C4-2B (cell line): ENCODE measurements around the gene ZNF580.

ENCODE experiments used
- H3K27ac ChIP-seq: fragments of 450-650 bp; 2 replicates; pipeline ENCODE4 v1.5.1; 2017
- ZFX ChIP-seq: fragments of 450-650 bp; IDR thresholded peaks from 2 replicates; pipeline ENCODE4 v1.6.1; 2017
- TF ChIP-seq, protein P1 (sequence below): fragments of 450-650 bp; conservative IDR thresholded peaks from 2 replicates; pipeline ENCODE4 v1.5.1; 2017; ENCODE audit warnings: mild to moderate bottlenecking

ZNF580 gene, protein sequence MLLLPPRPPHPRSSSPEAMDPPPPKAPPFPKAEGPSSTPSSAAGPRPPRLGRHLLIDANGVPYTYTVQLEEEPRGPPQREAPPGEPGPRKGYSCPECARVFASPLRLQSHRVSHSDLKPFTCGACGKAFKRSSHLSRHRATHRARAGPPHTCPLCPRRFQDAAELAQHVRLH

DNA sequence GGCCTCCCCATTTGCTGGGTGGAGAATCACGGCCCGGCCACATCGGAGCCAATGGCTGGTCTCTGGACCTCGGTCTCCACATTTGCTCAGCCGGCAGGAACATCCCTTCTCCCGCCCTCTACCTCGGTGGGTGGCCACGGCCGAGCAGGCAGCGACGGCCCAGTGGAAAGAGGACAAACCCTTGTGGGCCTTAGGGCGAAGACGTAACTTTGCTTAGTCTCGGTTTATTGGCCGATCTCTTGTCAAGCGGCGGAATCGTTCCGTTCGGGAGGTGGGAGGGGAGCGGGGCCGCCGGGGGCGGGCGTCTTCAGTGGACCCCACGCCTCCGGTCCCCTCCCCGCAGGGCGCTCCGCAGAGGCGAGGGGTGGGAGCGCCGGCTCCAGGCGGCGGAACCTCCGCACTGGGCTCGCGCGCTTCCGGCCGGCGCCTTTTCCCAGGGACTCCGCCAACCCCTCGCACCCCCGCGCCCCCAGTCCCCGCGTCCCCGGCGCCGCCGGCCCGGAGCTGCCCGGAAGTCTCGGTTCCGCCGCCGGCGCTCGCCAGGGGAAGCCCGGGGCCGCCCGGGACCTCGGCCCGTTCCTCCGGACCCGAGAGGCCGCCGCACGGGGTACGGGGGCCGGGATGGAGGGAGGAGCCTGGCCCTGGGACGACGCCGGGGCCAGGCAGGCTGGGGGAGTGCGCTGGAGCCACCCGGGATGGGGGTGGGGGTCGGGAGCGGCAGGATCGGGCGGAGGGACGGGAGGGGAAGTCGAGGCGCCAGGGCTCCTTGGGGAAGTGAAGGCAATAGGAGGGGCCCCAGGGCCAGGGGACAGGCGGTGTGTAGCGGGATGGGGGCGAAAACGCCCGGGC, at the start of gene ZNF580:
Gene ZNF580 (plus strand): TSS at position 426 of the 849 bp plus-strand sequence. CDS start 1,507 bp downstream, outside the sequence.
- H3K27ac ChIP-seq = peak within 1 kb of the TSS; percentile 93
- TF ChIP-seq, protein P1, sequence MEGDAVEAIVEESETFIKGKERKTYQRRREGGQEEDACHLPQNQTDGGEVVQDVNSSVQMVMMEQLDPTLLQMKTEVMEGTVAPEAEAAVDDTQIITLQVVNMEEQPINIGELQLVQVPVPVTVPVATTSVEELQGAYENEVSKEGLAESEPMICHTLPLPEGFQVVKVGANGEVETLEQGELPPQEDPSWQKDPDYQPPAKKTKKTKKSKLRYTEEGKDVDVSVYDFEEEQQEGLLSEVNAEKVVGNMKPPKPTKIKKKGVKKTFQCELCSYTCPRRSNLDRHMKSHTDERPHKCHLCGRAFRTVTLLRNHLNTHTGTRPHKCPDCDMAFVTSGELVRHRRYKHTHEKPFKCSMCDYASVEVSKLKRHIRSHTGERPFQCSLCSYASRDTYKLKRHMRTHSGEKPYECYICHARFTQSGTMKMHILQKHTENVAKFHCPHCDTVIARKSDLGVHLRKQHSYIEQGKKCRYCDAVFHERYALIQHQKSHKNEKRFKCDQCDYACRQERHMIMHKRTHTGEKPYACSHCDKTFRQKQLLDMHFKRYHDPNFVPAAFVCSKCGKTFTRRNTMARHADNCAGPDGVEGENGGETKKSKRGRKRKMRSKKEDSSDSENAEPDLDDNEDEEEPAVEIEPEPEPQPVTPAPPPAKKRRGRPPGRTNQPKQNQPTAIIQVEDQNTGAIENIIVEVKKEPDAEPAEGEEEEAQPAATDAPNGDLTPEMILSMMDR = no peak
- peak; percentile 74 for TF ChIP-seq ZFX

DNA sequence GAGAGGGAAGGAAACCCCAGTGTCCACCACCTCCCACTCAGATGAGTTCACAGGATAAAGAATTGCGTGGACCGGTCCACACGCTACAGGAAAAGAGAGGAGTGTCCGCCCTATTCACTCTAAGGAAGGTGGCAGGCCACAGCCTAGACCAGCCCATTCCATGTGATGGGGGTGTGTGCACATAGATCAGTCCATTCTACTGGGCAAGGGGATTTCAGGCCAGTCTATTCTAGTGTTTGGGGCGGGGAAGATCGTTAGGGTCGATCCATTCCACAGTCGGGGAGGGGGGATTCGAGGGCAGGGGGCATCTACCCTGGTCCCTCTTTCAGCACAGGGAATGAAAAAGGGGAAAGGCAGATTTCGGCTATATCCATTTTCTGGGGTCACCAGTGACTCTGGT, 49.2 kb upstream of the ZNF580 start:
- TF ChIP-seq ZFX = no peak
- TF ChIP-seq, protein P1 = no peak
- H3K27ac ChIP-seq = no peak overlapping the region

DNA sequence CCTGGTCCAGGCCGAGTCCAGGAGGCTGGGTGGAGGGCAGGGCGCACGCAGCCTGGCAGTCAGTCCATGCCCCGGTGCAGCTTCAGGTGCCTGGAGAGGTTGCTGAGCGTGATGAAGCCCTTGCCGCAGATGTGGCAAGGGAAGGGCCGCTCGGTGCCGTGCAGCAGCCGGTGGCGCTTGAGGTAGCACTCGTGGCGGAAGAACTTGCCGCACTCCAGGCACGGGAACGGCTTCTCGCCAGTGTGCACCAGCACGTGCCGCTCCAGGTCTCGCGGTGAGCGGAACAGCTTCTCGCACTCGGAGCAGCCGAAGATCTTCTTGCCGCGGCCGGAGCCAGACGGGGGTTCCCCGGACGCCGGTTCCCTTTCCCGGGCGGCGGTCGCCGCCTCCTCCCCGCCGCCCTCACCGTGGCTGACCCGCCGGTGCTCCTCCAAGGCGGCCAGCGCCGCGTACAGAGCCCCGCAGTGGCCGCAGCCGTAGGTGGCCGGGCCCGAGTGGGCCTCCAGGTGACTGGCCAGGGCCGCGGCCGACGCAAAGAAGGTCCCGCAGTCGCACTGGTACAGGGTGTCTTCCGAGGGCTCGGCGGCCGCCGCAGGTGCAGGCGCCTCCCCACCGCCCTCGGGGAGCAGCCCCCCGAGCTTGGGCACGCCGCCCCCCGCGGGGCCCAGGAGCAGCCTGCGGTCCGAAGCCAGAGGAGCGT, 48.3 kb upstream of the ZNF580 start:
- H3K27ac ChIP-seq = no peak overlapping the region
- TF ChIP-seq, protein P1 = no peak
- TF ChIP-seq ZFX = no peak

DNA sequence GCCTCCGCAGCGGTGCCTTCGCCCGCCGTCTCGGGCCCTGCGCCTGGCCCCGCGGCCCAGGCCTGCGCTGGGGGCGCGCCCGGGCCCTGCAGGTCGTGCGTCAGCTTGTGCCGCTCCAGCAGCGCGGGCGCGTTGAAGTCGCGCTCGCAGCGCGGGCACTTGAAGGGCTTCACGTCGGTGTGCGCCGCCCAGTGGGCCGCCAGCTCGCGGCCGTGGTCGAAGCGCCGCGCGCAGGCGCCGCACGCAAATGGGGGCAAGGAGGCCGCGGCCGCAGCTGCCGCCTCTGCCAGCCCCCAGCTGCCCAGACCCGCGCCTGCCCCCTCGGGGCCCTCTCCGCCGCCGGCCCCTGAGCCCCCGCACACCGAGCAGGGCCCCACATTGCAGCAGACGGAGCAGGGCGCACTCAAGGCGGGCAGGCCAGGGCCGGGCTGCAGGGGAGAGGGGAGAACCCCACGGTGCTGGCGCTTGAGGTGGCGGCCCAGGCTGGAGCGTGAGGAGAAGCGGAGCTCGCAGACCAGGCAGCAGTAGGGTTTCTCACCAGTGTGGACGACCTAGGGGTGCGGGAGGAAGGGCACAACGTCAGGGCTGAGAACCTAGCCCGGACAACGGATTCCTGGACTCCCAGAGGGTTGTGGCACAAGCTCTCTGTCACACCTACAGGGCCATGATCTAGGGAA, 47.6 kb upstream of the ZNF580 start:
- no peak overlapping the region for H3K27ac ChIP-seq
- TF ChIP-seq, protein P1 = no peak
- no peak for TF ChIP-seq ZFX

DNA sequence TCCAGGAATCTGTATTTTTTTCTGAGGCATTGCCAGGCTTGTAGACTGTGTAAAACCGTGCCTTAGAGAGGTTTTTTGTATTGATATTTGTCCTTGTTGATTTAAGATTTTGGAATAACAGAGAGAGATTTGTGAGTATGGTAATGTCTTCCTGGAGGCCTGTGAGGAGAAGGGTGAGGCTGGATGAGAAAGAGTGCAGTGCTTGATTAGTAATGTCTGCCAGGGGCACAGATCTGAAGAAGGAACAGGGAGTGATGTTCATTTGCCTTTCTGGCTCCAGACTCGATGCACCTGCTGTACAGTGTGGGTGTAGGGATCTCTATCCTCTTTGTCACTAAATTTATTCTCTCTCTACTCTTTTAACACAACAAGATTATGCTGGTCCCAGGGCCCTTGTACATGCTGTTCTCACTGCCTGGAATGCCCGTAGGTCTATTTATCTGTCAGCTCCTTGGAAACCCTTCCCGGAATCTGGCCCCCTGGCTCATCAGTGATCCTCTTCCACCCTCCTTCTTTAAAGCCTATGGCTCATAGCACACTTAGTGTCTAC, 45.7 kb upstream of the ZNF580 start:
- no peak overlapping the region for H3K27ac ChIP-seq
- TF ChIP-seq ZFX = no peak
- TF ChIP-seq, protein P1 = no peak

DNA sequence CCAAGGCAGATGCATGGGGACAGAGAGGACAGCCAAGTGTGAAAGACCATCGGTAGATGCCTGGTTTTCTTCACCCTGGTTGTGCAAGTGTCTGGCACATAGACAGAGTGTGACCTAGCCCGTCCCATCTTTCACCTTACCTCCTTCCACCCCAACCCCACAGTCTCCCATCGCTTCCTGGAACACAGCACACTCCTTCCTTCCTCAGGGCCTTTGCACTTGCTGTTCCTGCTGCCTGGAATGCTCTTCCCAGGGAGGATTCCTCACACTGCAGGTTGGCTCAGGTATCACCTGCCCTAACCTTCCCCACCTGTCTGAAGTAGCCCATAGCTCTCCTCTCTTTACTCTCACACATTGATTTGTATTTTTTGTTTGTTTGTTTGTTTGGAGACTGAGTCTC, 44.5 kb upstream of the ZNF580 start:
- H3K27ac ChIP-seq = no peak overlapping the region
- TF ChIP-seq ZFX = no peak
- TF ChIP-seq, protein P1 = no peak
